Lower leg skin (tissue), 4 donors: Measurements from ENCODE around the gene ERC1. TPM values are rescaled to one million over a fixed set of nuclear protein-coding genes. Genes with fewer than 3 reads are reported as not detected.

Experiments used
- DNase-seq, 2 donors: peaks; one replicate each; pipeline ENCODE4 v3.0.0-alpha.2; 2019; ENCODE audit warnings: low spot score in 2 of 2
- H3K4me3 ChIP-seq: fragments of 200-600 bp; sonication (generic); 2 replicates; pipeline ENCODE4 v1.5.1; 2017; ENCODE audit warnings: mild to moderate bottlenecking, low read depth; ENCODE audit not compliant: poor library complexity, severe bottlenecking
- CTCF ChIP-seq, 3 donors: fragments of 450-650 bp; IDR thresholded peaks; one replicate each; pipeline ENCODE4 v1.5.1; 2016; ENCODE audit warnings: antibody characterized with exemption in 3 of 3, mild to moderate bottlenecking in 3 of 3, moderate library complexity in 2 of 3
- POLR2A ChIP-seq, 2 donors: fragments of 450-650 bp; IDR thresholded peaks; one replicate each; pipeline ENCODE4 v1.6.1; 2016 to 2017; ENCODE audit warnings: antibody characterized with exemption in 2 of 2, mild to moderate bottlenecking in 1 of 2, moderate library complexity in 1 of 2
- WGBS, 2 donors: methylation state at CpG; one replicate each; pipeline ENCODE4 v1.1.5; 2018; 5-methylcytosine and 5-hydroxymethylcytosine counted together
- intact Hi-C: fragments of 100-400 bp; cut with DNase I; formaldehyde crosslinking; loops from one replicate; pipeline ENCODE4 v1.15.0; 2023; ENCODE audit warnings: low total_unique reads
- total RNA-seq, 4 donors: library from RNA; depleted of rRNA; stranded (reverse); fragments of >200 nt; gene quantifications; one replicate each; pipeline ENCODE4 v1.1.0, GENCODE V29; 2016

The ERC1 gene
- total RNA-seq, 4 donors from 2014 or later = 22.1 to 42.7 (median 29.7) TPM

DNA sequence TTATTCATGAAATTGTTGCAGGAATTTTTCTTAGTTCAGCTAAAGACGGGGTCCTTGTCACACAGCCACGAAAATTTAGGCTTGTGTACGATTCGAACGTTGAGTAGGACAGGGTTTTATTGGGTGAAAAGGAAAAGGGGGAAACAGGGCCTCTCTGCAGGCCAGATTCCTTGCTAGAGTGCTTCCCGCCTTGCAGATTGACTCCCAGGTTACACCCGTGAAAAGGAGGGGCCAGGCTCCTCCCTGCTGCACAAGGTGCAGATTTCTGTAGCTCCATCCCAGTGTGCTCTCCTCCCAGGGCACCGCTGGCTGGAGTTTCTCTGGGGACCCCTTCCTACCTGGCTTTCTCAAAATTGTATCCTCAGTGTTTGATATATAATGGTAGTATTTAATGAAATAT is 221.5 kb downstream of the ERC1 start:
- intact Hi-C loops = no loop called here
- DNase-seq = no peak
- 66 to 78% methylated on average over 8 of the region's 8 CpGs for WGBS, 2 donors
- H3K4me3 ChIP-seq = no peak overlapping the region
- no peak for TF ChIP-seq CTCF (IDR thresholded peaks at IDR 0.05)

GRCh38 chr12:1213205-1213604 is 222.2 kb downstream of the ERC1 start:
- 90 to 93% methylated on average over 6 of the region's 6 CpGs for WGBS, 2 donors
- no peak for DNase-seq
- TF ChIP-seq CTCF (IDR thresholded peaks at IDR 0.05) (no peak), POLR2A (IDR thresholded peaks at IDR 0.05) (no peak)
- no peak overlapping the region for H3K4me3 ChIP-seq
- intact Hi-C loops = no loop called here

GRCh38 chr12:1213618-1214205 is 222.7 kb downstream of the ERC1 start:
- H3K4me3 ChIP-seq = no peak overlapping the region
- WGBS, 2 donors = 78 to 92% methylated on average over 7 of the region's 7 CpGs
- no peak for TF ChIP-seq POLR2A (IDR thresholded peaks at IDR 0.05)
- no peak for TF ChIP-seq CTCF (IDR thresholded peaks at IDR 0.05)
- intact Hi-C loops = no loop called here
- DNase-seq = no peak

GRCh38 chr12:1216560-1216959 is 225.5 kb downstream of the ERC1 start:
- WGBS, 2 donors = 55 to 69% methylated on average over 3 of the region's 3 CpGs
- TF ChIP-seq CTCF (IDR thresholded peaks at IDR 0.05) (no peak), POLR2A (IDR thresholded peaks at IDR 0.05) (no peak)
- intact Hi-C loops = no loop called here
- no peak overlapping the region for H3K4me3 ChIP-seq
- no peak for DNase-seq

DNA sequence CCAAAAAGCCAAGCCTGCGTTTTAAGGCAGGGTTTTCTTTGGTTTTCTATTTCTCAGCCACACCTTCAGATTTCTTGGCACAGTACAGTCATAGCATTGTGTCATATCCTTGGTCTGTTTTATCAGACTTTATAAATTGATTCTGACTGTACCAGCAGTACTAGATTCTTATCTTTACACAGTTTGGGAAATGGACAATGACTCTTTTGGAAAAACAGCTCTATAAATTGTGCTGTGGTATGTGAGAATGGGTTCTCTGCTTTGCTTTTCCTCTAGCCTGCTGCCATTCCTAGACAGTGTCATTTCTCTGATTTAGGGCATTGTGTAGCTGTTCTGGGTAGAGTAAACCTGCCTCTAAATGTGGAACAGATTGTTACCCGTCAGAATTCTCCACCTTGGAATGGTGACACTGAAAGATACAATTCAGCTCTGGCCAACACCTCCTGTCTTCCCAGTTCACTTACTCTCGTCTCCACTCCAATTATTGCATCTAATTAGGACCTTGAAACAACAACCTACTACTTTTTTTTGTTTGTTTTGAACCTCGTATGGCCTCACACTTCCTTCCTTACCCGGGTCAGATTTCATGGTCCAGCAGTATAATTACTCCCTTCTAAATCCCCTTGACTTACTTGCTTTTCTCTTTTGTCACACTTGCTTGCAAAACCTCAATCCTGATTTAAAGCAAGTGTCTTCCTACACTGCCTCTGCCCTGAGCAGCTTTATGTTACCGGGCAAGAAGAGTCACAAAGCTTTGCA is 226.3 kb downstream of the ERC1 start:
- TF ChIP-seq POLR2A (IDR thresholded peaks at IDR 0.05) (no peak), CTCF (IDR thresholded peaks at IDR 0.05) (no peak)
- intact Hi-C loops = no loop called here
- no peak for DNase-seq
- 17 to 25% methylated on average over 6 of the region's 6 CpGs for WGBS, 2 donors
- no peak overlapping the region for H3K4me3 ChIP-seq
